ENCODE data around the gene XPA. TPM values are rescaled to one million over a fixed set of nuclear protein-coding genes. Genes with fewer than 3 reads are reported as not detected.

XPA gene
- total RNA-seq, 1 experiment from 2014 or later: 12.3 TPM

DNA sequence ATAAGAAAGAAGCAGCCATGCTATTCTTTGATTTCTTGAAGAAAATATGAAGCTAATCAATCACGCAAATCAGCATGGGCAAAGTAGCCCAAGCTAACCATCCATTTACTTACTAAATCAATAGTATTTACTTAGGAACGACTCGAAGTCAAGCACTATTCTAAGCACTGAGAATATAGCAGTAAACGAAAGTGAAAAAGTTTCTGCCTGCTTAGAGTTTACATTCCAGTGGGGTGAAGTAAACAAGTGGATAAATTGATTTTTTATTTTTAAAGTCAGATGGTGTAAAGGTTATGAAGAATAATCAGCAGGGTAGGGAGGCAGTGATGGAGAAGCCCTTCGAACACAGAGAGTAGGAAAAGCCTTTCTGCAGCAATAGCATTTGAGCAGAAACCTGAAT, 69.5 kb downstream of the XPA start:
- no peak overlapping the region for H3K4me3 Mint-ChIP-seq (ENCODE audit: unreplicated experiment)
- ChIA-PET CTCF (interaction anchor here (1.3 to 1.6 kb wide), 2 partner anchors 12 to 15 kb away, joined by 7 to 12 read pairs; no protein-coding TSS in a partner anchor), POLR2A (no interaction called here)
- TF ChIP-seq, protein P1, sequence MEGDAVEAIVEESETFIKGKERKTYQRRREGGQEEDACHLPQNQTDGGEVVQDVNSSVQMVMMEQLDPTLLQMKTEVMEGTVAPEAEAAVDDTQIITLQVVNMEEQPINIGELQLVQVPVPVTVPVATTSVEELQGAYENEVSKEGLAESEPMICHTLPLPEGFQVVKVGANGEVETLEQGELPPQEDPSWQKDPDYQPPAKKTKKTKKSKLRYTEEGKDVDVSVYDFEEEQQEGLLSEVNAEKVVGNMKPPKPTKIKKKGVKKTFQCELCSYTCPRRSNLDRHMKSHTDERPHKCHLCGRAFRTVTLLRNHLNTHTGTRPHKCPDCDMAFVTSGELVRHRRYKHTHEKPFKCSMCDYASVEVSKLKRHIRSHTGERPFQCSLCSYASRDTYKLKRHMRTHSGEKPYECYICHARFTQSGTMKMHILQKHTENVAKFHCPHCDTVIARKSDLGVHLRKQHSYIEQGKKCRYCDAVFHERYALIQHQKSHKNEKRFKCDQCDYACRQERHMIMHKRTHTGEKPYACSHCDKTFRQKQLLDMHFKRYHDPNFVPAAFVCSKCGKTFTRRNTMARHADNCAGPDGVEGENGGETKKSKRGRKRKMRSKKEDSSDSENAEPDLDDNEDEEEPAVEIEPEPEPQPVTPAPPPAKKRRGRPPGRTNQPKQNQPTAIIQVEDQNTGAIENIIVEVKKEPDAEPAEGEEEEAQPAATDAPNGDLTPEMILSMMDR (IDR thresholded peaks at IDR 0.05; ENCODE audit: unreplicated experiment): no peak
- DNase-seq (ENCODE audit: unreplicated experiment): no peak
- no peaks in the 10 kb centered on the region for H3K27me3 Mint-ChIP-seq (ENCODE audit: insufficient read depth, unreplicated experiment)
- intact Hi-C loops (cut with micrococcal nuclease): no loop called here
- H3K9me3 Mint-ChIP-seq (ENCODE audit: unreplicated experiment): no peaks in the 10 kb centered on the region
- BruUV-seq (replicated peaks): no TSS peak
- no peak overlapping the region for H3K27ac Mint-ChIP-seq (ENCODE audit: low read depth, unreplicated experiment)
- H3K4me1 Mint-ChIP-seq (ENCODE audit: insufficient read depth, unreplicated experiment): peaks cover 15% of the 10 kb centered on the region
- H3K36me3 Mint-ChIP-seq (ENCODE audit: insufficient read depth, unreplicated experiment): peaks cover 5% of the 10 kb centered on the region

DNA sequence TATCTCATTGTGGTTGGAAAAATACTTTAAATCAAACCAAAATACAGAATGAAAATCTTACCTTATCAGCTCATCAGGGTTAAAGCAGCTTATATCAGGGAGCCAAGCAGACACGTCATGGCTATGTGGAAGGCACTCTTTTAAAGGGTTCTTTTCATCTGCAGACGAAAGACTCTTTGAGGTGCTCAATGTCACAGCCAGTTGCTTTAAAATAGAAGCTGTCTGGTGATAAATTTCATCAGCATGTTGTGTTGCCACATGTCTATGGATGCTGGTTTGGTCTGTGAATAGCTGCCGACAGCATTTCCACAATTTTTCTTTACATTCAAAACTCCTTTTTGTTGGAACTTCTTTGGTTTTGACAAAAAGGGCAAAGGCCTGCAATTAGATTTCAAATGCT, 71.5 kb downstream of the XPA start:
- no peaks in the 10 kb centered on the region for H3K27me3 Mint-ChIP-seq (ENCODE audit: insufficient read depth, unreplicated experiment)
- peaks cover 15% of the 10 kb centered on the region for H3K4me1 Mint-ChIP-seq (ENCODE audit: insufficient read depth, unreplicated experiment)
- CTCF ChIA-PET: interaction anchor here (0.7 to 3.5 kb wide), 4 partner anchors 10 to 357 kb away, joined by 4 to 22 read pairs (median 5); partner anchors contain the start of gene ANP32B
- no peak overlapping the region for H3K27ac Mint-ChIP-seq (ENCODE audit: low read depth, unreplicated experiment)
- H3K4me3 Mint-ChIP-seq (ENCODE audit: unreplicated experiment): no peak overlapping the region
- DNase-seq (ENCODE audit: unreplicated experiment): no peak
- H3K9me3 Mint-ChIP-seq (ENCODE audit: unreplicated experiment): no peaks in the 10 kb centered on the region
- peaks cover 14% of the 10 kb centered on the region for H3K36me3 Mint-ChIP-seq (ENCODE audit: insufficient read depth, unreplicated experiment)
- POLR2A ChIA-PET: interaction anchor here (1.3 kb wide), 1 partner anchor 9 kb away, joined by 3 read pairs; no protein-coding TSS in a partner anchor
- no TSS peak for BruUV-seq (replicated peaks)
- TF ChIP-seq, protein P1 (IDR thresholded peaks at IDR 0.05; ENCODE audit: unreplicated experiment): no peak
- intact Hi-C loops (cut with micrococcal nuclease): no loop called here

Other genes with a start within 250 kb of the XPA start
- gene TMOD1, start 195.7 kb downstream of the XPA start, total RNA-seq (2022): 0.26 TPM in 1 of 2 replicates, not detected in the other
- gene TSTD2, start 64.0 kb downstream of the XPA start, total RNA-seq (2022): 18.0 and 19.0 TPM in 2 replicates
- 35.6 and 38.7 TPM in 2 replicates for gene NCBP1, start 63.5 kb downstream of the XPA start, total RNA-seq (2022)
- gene FOXE1, start 155.9 kb upstream of the XPA start, total RNA-seq (2022): not detected in 2 replicates
- gene TRMO, start 225.2 kb upstream of the XPA start, total RNA-seq (2022): 10.0 and 10.3 TPM in 2 replicates
- gene HEMGN, start 240.8 kb upstream of the XPA start, total RNA-seq (2022): not detected in 2 replicates